Activated naive CD4-positive, alpha-beta T cell treated with anti-CD3 and anti-CD28 coated beads, Interleukin-2, amount 10 ng/mL, durations not matched to agents 7 days and 5 days (primary cell): ENCODE results near the gene BARHL1.

Source experiments
- CTCF ChIA-PET: fragments of 350-600 bp; sonication (Branson Sonifier 250); formaldehyde crosslinking; loops from one replicate; lab custom pipeline; 2021; ENCODE audit warnings: antibody characterized with exemption; lab: Charles Lee
- DNase-seq: peaks from one replicate; pipeline ENCODE4 v3.0.0-alpha.2; 2020
- H3K27ac Mint-ChIP-seq: one replicate; pipeline ENCODE4 v1.8.0; 2021; ENCODE audit warnings: mild to moderate bottlenecking, moderate library complexity, mixed read lengths
- H3K27me3 Mint-ChIP-seq: one replicate; pipeline ENCODE4 v1.8.0; 2021; ENCODE audit warnings: mild to moderate bottlenecking, mixed read lengths
- H3K36me3 Mint-ChIP-seq: one replicate; pipeline ENCODE4 v1.8.0; 2021; ENCODE audit warnings: mixed read lengths
- H3K4me1 Mint-ChIP-seq: one replicate; pipeline ENCODE4 v1.8.0; 2021; ENCODE audit warnings: mixed read lengths
- H3K4me3 Mint-ChIP-seq: one replicate; pipeline ENCODE4 v1.8.0; 2021; ENCODE audit warnings: mild to moderate bottlenecking, moderate library complexity, mixed read lengths
- H3K9me3 Mint-ChIP-seq: one replicate; pipeline ENCODE4 v1.8.0; 2021; ENCODE audit warnings: mixed read lengths

The BARHL1 gene

DNA sequence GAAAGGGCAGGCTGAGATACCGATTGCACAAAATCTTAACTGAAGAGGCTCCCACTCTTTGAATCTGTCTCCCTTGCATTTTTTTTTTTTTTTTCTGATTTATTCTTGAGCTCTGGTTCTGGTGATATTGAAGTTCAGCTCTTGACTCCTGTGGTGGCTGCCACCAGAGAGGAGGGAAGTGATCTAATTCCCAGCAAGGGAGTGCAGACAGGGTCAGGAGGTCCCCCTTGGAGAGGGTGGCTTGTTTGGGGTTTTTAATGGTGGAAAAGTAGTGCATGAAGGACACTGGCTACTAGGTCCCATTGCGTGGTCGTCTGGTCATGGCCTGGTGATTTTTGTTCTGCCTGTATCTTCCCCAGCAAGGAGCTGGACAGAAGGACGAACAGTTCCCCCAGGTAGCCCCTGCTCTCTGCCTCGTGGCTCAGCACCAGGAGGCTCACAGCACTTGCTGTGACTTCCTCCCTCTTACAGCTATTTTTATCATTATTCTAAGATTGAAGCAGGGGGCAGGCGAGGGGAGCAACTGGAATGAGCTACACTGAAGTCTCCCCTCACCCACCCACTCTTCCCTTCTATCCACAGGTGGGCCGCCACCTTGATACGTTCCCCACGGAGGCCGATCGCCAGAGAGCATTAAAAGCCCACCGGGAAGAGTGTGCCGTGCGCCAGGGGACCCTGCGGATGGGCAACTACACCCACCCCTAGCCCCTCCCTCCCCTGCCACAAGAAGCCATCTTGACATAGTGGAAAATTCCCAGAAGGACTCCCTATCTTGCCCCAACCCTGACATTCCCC, 10.4 kb upstream of the BARHL1 start:
- H3K36me3 Mint-ChIP-seq = no peaks in the 10 kb centered on the region
- CTCF ChIA-PET = interaction anchor here (6.5 kb wide), 1 partner anchor 159 kb away, joined by 57 read pairs; no protein-coding TSS in a partner anchor
- no peaks in the 10 kb centered on the region for H3K9me3 Mint-ChIP-seq
- no peak overlapping the region for H3K4me3 Mint-ChIP-seq
- no peak overlapping the region for H3K27ac Mint-ChIP-seq
- DNase-seq = no peak
- H3K27me3 Mint-ChIP-seq = peaks cover 40% of the 10 kb centered on the region
- no peaks in the 10 kb centered on the region for H3K4me1 Mint-ChIP-seq

DNA sequence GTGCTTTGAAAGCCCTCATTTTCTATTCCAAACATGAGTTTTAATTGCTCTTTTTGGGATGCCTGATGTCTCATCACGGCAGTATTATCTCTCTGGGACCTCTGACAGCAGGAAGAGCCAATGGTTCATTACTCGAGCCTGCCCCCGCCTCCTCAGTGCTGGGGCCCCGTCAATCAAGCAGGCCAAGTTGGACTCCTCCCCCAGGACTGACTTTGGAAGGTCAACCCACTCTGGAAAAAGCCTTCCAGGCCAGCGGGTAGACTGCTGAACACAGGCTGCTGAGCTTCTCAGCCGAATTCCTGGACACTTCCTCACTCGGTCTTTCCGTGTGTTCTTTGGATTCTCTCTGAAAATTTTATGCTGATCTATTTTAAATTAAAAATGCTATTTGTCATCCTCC, 9.5 kb upstream of the BARHL1 start:
- CTCF ChIA-PET = interaction anchor here (1.6 to 6.5 kb wide), 2 partner anchors 160 to 163 kb away, joined by 4 to 57 read pairs; partner anchors contain the start of gene CFAP77
- no peaks in the 10 kb centered on the region for H3K4me1 Mint-ChIP-seq
- no peaks in the 10 kb centered on the region for H3K36me3 Mint-ChIP-seq
- H3K27me3 Mint-ChIP-seq = peaks cover 50% of the 10 kb centered on the region
- no peak for DNase-seq
- no peak overlapping the region for H3K27ac Mint-ChIP-seq
- H3K4me3 Mint-ChIP-seq = no peak overlapping the region
- H3K9me3 Mint-ChIP-seq = no peaks in the 10 kb centered on the region

DNA sequence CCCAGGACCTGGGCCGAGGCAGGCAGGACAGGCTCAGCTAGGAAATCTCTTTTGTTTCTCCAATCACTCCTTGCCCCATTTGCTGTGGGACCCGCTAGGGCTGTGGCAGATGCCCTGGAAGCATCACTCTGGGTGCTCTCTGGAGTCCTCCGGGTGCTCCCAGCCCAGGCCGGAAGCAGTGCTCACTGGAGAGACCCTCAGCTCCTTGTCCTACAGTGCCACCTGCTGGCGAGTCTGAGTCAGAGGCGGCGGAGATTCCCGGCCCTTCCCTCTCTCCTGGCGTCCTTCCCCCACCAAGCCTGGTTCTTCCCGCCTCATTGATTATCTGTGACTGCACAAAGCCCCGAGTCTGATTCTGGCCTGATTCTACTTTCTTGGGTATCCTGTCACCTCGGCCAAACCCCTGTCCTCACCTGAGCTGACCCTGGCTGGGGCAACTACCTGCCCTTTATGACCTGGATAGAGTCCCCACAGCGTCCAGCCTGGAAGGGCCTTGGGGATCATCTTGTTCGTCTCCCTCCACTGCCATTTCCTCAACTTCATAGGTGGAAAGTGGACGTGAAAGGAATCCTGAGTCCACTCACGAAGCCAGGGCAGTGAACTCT, 7.3 kb upstream of the BARHL1 start:
- no peak overlapping the region for H3K27ac Mint-ChIP-seq
- no peaks in the 10 kb centered on the region for H3K9me3 Mint-ChIP-seq
- no peak overlapping the region for H3K4me3 Mint-ChIP-seq
- peaks cover 71% of the 10 kb centered on the region for H3K27me3 Mint-ChIP-seq
- CTCF ChIA-PET = interaction anchor here (0.6 to 6.5 kb wide), 5 partner anchors 67 to 337 kb away, joined by 3 to 57 read pairs (median 5); partner anchors contain the start of gene CFAP77
- no peaks in the 10 kb centered on the region for H3K36me3 Mint-ChIP-seq
- peak; percentile 75 for DNase-seq
- H3K4me1 Mint-ChIP-seq = no peaks in the 10 kb centered on the region

DNA sequence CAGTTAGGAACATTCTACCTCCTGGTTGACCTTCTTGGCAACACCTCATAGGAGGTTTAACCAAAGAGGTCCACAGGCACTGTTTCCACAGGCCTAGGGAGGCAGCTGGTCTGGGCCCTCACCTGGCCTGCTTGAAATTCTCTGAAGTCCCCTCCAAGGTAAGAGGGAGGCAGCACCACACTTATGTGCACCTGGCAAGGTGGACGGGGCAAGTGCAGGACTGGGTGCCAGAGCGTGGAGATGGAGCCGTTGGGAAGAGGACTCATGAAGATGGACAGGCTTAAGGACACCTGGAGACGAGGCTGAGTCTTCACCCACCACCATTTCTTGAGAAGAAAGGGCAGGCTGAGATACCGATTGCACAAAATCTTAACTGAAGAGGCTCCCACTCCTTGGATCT, 6.6 kb upstream of the BARHL1 start:
- Mint-ChIP-seq H3K4me1 (no peaks in the 10 kb centered on the region), H3K27me3 (peaks cover 78% of the 10 kb centered on the region)

DNA sequence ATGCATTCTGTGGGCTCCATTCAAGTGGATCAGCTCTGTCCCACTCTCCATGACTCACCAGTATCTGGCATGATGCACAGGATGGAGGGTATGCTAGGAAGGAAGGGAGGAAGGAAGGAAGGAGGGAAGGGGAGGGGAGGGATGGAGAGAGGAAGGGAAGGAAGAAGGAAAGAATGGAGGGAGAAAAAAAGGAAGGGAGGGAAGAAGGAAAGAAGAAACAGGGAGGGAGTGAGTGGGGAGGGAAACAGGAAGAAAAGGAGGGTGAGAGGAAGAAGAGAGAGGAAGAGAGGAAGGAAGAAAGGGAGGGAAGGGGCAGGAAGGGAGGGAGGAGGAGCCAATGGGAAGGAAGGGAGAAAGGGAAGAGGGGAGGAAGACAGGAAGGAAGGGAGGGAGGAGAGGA, 5.3 kb upstream of the BARHL1 start:
- DNase-seq = no peak
- Mint-ChIP-seq H3K4me3 (no peak overlapping the region), H3K27me3 (peaks cover 86% of the 10 kb centered on the region), H3K4me1 (peaks cover 10% of the 10 kb centered on the region), H3K36me3 (no peaks in the 10 kb centered on the region), H3K27ac (no peak overlapping the region), H3K9me3 (no peaks in the 10 kb centered on the region)
- CTCF ChIA-PET = interaction anchor here (6.5 kb wide), 1 partner anchor 164 kb away, joined by 57 read pairs; no protein-coding TSS in a partner anchor

More for the DNA sequence above, 6.6 kb upstream of the BARHL1 start:
- H3K4me3 Mint-ChIP-seq = no peak overlapping the region
- no peak for DNase-seq
- no peak overlapping the region for H3K27ac Mint-ChIP-seq
- CTCF ChIA-PET = interaction anchor here (0.6 to 6.5 kb wide), 4 partner anchors 68 to 404 kb away, joined by 5 to 57 read pairs (median 11); partner anchors contain the start of gene CFAP77
- H3K9me3 Mint-ChIP-seq = no peaks in the 10 kb centered on the region
- H3K36me3 Mint-ChIP-seq = no peaks in the 10 kb centered on the region

DNA sequence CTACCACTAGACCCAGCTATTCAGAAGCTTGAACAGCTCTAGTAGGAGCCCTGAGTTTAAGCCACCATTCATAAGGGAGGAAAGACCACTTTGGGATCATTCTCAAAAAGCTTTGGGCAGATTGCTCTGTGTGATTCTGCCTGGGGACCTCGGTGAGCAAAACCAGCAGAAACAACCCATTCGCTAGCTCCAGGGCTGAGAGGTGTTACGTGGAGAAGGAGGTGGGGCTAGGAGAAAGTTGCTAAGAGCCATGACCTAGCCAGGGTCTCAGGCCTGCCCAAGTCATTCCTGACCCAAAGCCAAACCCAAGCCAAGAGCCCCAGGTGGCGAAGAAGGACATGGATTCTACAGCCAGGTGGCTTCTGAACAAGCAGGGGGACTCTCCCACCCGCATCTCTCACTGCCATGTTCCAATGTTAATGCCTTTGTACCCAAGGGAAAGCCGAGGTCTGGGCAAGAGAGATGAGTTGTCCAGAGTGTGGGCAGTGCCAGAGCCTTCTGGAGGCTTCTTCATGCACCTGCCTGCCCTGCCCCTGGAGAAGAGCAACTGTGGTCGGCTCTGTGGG, 4.0 kb upstream of the BARHL1 start:
- Mint-ChIP-seq H3K27ac (peak overlapping the region; percentile 59), H3K4me3 (no peak overlapping the region), H3K9me3 (no peaks in the 10 kb centered on the region), H3K27me3 (peaks cover 93% of the 10 kb centered on the region), H3K36me3 (no peaks in the 10 kb centered on the region), H3K4me1 (peaks cover 10% of the 10 kb centered on the region)
- DNase-seq = no peak
- CTCF ChIA-PET = interaction anchor here (1.3 kb wide), 1 partner anchor 164 kb away, joined by 6 read pairs; no protein-coding TSS in a partner anchor

DNA sequence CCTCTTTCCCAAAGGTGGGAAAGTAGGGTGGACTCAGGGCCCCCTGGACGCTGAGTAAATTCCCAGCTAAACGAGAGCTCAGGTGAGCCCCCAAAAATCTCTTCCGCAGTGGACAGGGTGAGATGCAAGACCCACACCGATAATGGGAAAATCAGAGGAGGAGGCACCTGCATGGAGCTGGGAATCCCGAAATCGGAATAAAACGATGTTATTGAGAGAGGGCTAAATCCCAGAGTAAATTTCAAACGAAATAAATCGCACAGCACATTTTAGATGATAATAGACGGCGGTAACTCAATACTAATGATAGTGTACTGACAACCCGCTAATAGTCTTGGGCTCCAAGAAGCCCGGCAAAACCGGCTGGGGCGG, 3.0 kb upstream of the BARHL1 start:
- Mint-ChIP-seq H3K4me3 (no peak overlapping the region), H3K9me3 (no peaks in the 10 kb centered on the region), H3K4me1 (peaks cover 10% of the 10 kb centered on the region), H3K36me3 (no peaks in the 10 kb centered on the region), H3K27ac (no peak overlapping the region), H3K27me3 (peaks cover 98% of the 10 kb centered on the region)
- DNase-seq = no peak
- CTCF ChIA-PET = interaction anchor here (0.7 to 1.3 kb wide), 2 partner anchors 165 to 169 kb away, joined by 3 to 6 read pairs; partner anchors contain the start of gene CFAP77

DNA sequence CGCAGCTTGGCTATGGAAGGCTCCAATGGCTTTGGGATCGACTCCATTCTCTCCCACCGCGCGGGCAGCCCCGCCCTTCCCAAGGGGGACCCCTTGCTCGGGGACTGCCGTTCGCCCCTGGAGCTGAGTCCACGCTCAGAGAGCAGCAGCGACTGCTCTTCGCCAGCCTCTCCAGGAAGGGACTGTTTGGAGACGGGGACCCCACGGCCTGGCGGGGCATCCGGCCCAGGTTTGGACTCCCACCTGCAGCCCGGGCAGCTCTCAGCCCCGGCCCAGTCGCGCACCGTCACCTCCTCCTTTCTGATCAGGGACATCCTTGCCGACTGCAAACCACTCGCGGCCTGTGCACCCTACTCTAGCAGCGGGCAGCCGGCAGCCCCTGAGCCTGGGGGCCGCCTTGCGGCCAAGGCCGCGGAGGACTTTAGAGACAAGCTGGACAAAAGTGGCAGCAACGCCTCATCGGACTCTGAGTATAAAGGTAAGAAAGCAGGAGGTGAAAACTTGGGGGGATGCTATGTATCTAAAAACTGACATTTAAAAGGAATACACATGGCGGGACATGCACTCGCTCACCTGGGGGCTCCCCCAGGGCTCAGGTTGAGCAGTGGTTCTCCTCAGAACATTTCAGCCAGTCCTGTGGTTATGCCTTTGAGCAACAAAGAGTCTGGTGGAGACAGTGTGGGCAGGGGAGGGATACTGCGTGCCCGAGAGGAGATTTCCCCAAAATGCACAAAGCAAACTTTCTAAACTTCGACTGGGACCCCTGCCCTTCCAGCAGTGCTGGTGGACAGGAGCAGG, 579 bp downstream of the BARHL1 start:
- Mint-ChIP-seq H3K4me3 (no peak overlapping the region), H3K27me3 (peaks cover 100% of the 10 kb centered on the region)

DNA sequence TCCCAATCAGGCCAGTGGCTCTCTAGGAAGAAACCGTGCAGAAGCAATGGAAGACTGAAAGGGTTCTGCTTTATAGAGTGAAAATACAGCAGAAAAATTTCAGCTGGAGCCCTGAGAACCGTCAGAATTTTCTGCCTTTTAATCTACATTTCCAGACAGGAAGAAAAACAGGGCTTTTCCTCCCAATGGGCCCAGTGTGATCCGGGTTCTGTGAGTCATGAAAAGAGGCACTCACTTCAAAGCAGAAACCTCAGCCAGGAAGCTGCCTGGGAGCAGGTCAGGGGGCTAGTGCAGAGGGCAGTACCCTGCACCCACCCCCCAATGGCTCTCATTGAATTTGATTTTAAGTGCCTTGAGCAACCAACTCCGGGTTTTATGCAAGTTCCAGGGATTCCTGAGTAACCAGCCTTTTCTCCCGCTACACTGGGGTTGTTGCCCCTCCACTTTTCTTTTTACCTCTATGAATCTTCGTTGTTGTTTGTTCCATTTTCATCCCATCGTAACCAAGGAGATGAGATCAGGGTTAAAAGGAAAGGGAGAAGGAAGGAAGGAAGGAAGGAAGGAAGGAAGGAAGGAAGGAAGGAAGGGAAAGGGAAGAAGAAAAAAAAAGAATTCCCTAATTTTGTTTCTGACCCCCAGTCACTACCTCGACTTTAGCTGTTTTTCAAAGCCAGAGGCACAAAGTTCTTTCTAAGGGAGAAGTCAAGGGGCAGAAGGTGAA, 1.3 kb downstream of the BARHL1 start:
- DNase-seq = no peak
- H3K36me3 Mint-ChIP-seq = no peaks in the 10 kb centered on the region
- CTCF ChIA-PET = no interaction called here
- peaks cover 10% of the 10 kb centered on the region for H3K4me1 Mint-ChIP-seq
- H3K9me3 Mint-ChIP-seq = no peaks in the 10 kb centered on the region
- peaks cover 100% of the 10 kb centered on the region for H3K27me3 Mint-ChIP-seq
- no peak overlapping the region for H3K4me3 Mint-ChIP-seq
- no peak overlapping the region for H3K27ac Mint-ChIP-seq

More for the DNA sequence above, 579 bp downstream of the BARHL1 start:
- no peak for DNase-seq
- Mint-ChIP-seq H3K36me3 (no peaks in the 10 kb centered on the region), H3K9me3 (no peaks in the 10 kb centered on the region), H3K4me1 (peaks cover 10% of the 10 kb centered on the region), H3K27ac (peak overlapping the region; percentile 24)
- CTCF ChIA-PET = no interaction called here

DNA sequence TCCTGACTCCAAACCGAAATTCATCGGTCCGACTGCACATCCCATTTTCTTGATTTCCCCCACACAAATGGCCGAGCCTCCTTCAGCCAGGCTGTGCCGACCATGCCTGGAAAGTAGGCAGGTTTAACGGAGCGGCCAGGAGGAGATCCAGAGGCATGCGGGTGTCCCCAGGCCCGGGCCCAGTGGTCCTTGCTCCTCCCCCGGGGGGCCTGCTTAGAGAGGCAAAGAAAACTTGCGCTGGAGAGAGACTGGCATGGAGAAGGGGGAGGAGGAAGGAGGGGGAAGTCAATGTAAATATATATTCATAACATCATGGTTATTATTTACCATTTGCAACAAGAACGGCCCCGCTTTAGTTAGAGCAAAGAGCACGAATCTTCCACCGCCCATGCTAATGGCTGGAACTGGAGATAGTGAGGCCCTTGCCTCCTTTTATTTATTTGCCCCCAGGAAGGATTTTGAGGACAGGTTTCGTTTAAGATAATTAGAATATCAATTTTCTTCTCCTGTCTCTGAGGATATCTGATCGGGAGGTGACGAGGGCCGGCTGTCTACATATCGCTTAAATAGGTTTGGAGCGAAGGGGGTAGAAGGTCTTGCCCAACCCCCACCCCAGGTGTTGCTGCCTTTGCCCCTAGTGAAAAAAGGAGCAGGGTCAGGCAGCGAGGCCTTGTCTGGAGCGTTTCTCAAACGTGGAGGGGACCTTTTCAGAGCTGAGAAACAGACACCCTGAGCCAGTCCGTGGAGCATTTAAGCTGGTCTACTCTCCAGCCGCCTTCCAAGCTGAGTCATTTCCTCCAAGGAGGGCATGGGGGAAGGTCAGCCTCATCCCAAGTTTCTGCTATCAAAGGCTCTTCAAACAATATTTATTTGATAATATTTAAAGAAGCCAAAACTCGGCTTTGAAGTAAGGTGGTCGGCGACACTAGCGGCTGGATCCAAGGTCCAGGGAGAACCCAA, 2.5 kb downstream of the BARHL1 start:
- Mint-ChIP-seq H3K36me3 (no peaks in the 10 kb centered on the region), H3K4me1 (peaks cover 11% of the 10 kb centered on the region), H3K27me3 (peaks cover 100% of the 10 kb centered on the region), H3K9me3 (no peaks in the 10 kb centered on the region), H3K27ac (no peak overlapping the region), H3K4me3 (no peak overlapping the region)
- no peak for DNase-seq
- CTCF ChIA-PET = no interaction called here

DNA sequence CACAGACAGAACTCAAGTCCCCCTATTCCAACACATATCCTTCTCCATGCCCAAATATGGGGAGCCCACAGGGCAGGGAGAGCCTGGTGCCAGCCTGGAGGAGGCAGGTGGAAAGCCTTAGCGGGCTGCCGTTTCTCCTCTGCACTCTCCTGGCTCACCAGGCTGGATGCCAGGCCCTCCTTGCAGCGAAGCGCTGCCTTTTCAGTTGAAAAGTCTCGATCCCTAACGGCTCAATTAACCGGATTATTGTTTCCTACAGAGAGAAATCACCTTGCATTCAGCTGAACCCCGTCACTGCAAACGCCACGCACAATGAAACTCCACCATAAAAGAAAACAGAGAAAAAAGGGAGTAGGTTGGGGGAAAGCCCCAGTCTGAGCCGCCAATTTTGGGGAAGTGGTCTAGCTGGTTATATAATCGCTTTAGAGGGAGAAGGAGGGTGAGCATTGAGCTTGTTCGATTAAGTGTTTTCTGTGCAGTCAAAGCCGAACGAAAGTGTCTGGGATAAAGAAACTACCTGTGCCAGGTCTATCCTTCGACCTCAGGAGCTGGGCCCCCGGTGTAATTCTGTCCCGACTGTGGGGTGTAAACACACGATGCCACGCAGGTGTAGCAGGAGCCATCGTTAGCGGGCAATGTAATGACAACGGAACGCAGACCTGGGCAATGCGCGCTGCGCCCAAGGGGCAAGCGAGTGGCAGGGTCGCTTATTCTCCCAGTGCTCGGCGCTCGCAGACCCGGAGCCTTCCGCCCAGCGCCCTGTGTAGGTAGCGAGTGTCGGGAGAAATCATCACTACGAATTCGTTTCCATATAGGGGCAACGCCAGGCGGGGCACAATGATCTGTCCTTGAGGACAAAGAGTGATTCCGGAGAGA, 3.8 kb downstream of the BARHL1 start:
- Mint-ChIP-seq H3K36me3 (no peaks in the 10 kb centered on the region), H3K27me3 (peaks cover 100% of the 10 kb centered on the region), H3K9me3 (no peaks in the 10 kb centered on the region), H3K27ac (peak overlapping the region; percentile 20), H3K4me1 (peaks cover 10% of the 10 kb centered on the region), H3K4me3 (no peak overlapping the region)
- no peak for DNase-seq
- CTCF ChIA-PET = no interaction called here
